Activated naive CD8-positive, alpha-beta T cell treated with anti-CD3 and anti-CD28 coated beads, Interleukin-2, amount 10 ng/mL, durations not matched to agents 7 days and 5 days (primary cell): Measurements from ENCODE around the gene RER1. TPM values are rescaled to one million over a fixed set of nuclear protein-coding genes. Genes with fewer than 3 reads are reported as not detected.

Source experiments
- ATAC-seq: fragments of 150-1000 bp; cut with Tn5 transposase; one replicate; pipeline ENCODE4 v1.10.0; 2021; ENCODE audit warnings: low read depth, moderate library complexity
- POLR2A ChIA-PET: fragments of 350-600 bp; sonication (Branson Sonifier 250); formaldehyde crosslinking; loops from one replicate; lab custom pipeline; 2021; ENCODE audit warnings: antibody characterized with exemption; lab: Charles Lee
- DNase-seq: peaks from one replicate; pipeline ENCODE4 v3.0.0; 2021
- H3K27ac Mint-ChIP-seq: one replicate; pipeline ENCODE4 v1.8.0; 2022; ENCODE audit warnings: mild to moderate bottlenecking, mixed read lengths
- H3K27me3 Mint-ChIP-seq: one replicate; pipeline ENCODE4 v1.8.0; 2022; ENCODE audit warnings: mild to moderate bottlenecking, moderate library complexity, mixed read lengths
- H3K36me3 Mint-ChIP-seq: one replicate; pipeline ENCODE4 v1.8.0; 2021; ENCODE audit warnings: mild to moderate bottlenecking, mixed read lengths
- H3K4me1 Mint-ChIP-seq: one replicate; pipeline ENCODE4 v1.8.0; 2021; ENCODE audit warnings: mixed read lengths
- H3K4me3 Mint-ChIP-seq: one replicate; pipeline ENCODE4 v1.8.0; 2022; ENCODE audit warnings: mild to moderate bottlenecking, moderate library complexity, mixed read lengths
- H3K9me3 Mint-ChIP-seq: one replicate; pipeline ENCODE4 v1.8.0; 2021; ENCODE audit warnings: mixed read lengths
- total RNA-seq, 2 experiments: library from RNA; stranded (reverse); gene quantifications; one replicate each; pipeline ENCODE4 v1.2.3, GENCODE V29; 2021

RER1 gene
- total RNA-seq, 2 experiments from 2014 or later: 140 to 147 TPM

- Mint-ChIP-seq H3K27ac (no peak overlapping the region), H3K4me1 (peaks cover 8% of the 10 kb centered on the region), H3K36me3 (peaks cover 4% of the 10 kb centered on the region), H3K4me3 (no peak overlapping the region), H3K27me3 (no peaks in the 10 kb centered on the region), H3K9me3 (no peaks in the 10 kb centered on the region)
- no peak for ATAC-seq
- DNase-seq: no peak
- POLR2A ChIA-PET: interaction anchor here (0.5 to 1.5 kb wide), 3 partner anchors 9 to 219 kb away, joined by 3 to 4 read pairs (median 3); partner anchors contain the start of genes MORN1 and RER1
These were observed 15.7 kb downstream of the RER1 start for GRCh38 chr1:2407166-2407990.

DNA sequence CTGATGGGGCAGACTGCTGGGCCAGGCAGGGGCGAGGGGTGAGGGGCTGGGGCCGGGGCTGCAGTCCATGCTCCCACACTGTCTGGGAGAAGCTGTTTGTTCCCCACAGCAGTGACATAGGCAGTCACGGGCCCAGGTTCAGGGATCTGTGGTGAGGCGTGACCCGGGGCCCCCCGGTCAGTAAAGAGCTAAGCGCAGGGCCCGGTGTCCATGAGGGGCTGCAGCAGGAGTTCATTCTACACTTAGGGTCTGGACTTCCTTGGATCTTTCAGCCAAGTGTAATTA, 16.3 kb downstream of the RER1 start:
- no peak overlapping the region for H3K4me3 Mint-ChIP-seq
- DNase-seq (no peak), ATAC-seq (no peak)
- H3K9me3 Mint-ChIP-seq: no peaks in the 10 kb centered on the region
- POLR2A ChIA-PET: interaction anchor here (1.2 to 1.5 kb wide), 2 partner anchors 9 to 17 kb away, joined by 3 to 4 read pairs; partner anchors contain the start of genes MORN1 and RER1
- peaks cover 8% of the 10 kb centered on the region for H3K4me1 Mint-ChIP-seq
- H3K27me3 Mint-ChIP-seq: no peaks in the 10 kb centered on the region
- no peak overlapping the region for H3K27ac Mint-ChIP-seq
- peaks cover under 1% of the 10 kb centered on the region for H3K36me3 Mint-ChIP-seq

- Mint-ChIP-seq H3K36me3 (no peaks in the 10 kb centered on the region), H3K27ac (no peak overlapping the region), H3K4me1 (peaks cover 8% of the 10 kb centered on the region), H3K4me3 (no peak overlapping the region), H3K27me3 (no peaks in the 10 kb centered on the region), H3K9me3 (no peaks in the 10 kb centered on the region)
- POLR2A ChIA-PET: interaction anchor here (1.2 kb wide), 1 partner anchor 17 kb away, joined by 4 read pairs; the partner anchor contains the start of genes MORN1 and RER1
- no peak for DNase-seq
- ATAC-seq: no peak
These were observed 16.8 kb downstream of the RER1 start for GRCh38 chr1:2408456-2408855.

GRCh38 chr1:2408859-2409276, 17.2 kb downstream of the RER1 start:
- H3K27ac Mint-ChIP-seq: no peak overlapping the region
- POLR2A ChIA-PET: interaction anchor here (0.8 kb wide), 1 partner anchor 17 kb away, joined by 3 read pairs; the partner anchor contains the start of genes MORN1 and RER1
- peaks cover 9% of the 10 kb centered on the region for H3K4me1 Mint-ChIP-seq
- H3K4me3 Mint-ChIP-seq: no peak overlapping the region
- no peaks in the 10 kb centered on the region for H3K36me3 Mint-ChIP-seq
- no peaks in the 10 kb centered on the region for H3K9me3 Mint-ChIP-seq
- no peak for DNase-seq
- ATAC-seq: no peak
- no peaks in the 10 kb centered on the region for H3K27me3 Mint-ChIP-seq

DNA sequence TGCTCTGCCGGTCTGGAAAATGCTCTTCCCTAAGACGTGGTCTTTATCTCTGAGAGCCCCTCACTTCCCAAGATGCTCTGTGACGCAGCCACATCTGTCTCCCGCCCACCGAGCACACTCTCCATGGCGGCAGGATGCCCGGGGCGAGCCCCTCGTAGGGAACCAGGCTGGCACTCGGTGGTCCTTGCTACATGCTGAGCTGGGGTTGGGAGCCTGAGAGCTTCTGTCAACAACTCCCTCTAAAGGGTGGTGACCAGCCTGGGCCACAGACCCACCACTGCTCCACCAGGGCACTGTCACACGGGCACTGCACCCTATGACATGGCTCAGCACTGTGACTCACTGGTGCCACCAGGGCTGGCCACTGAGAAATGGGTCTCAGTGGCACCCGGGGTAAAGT, 18.1 kb downstream of the RER1 start:
- Mint-ChIP-seq H3K9me3 (no peaks in the 10 kb centered on the region), H3K27me3 (no peaks in the 10 kb centered on the region), H3K4me3 (no peak overlapping the region), H3K36me3 (no peaks in the 10 kb centered on the region), H3K27ac (no peak overlapping the region), H3K4me1 (peaks cover 16% of the 10 kb centered on the region)
- no peak for ATAC-seq
- POLR2A ChIA-PET: interaction anchor here (1.1 to 1.4 kb wide), 2 partner anchors 18 to 137 kb away, joined by 3 to 6 read pairs; partner anchors contain the start of genes MORN1 and RER1
- DNase-seq: no peak

GRCh38 chr1:2411801-2412394, 20.3 kb downstream of the RER1 start:
- peaks cover 26% of the 10 kb centered on the region for H3K4me1 Mint-ChIP-seq
- POLR2A ChIA-PET: interaction anchor here (0.7 to 2.9 kb wide), 6 partner anchors 15 to 224 kb away, joined by 3 to 18 read pairs (median 3); partner anchors contain the start of gene PRXL2B
- no peak for DNase-seq
- H3K36me3 Mint-ChIP-seq: peaks cover 4% of the 10 kb centered on the region
- ATAC-seq: peak; percentile 17
- peak overlapping the region; percentile 90 for H3K27ac Mint-ChIP-seq
- H3K9me3 Mint-ChIP-seq: no peaks in the 10 kb centered on the region
- no peaks in the 10 kb centered on the region for H3K27me3 Mint-ChIP-seq
- peak overlapping the region; percentile 88 for H3K4me3 Mint-ChIP-seq

- ATAC-seq (peak; percentile 75), DNase-seq (peak; percentile 100)
- Mint-ChIP-seq H3K27ac (peak within 1 kb of the TSS; percentile 90), H3K27me3 (no peaks in the 10 kb centered on the region), H3K9me3 (no peaks in the 10 kb centered on the region), H3K4me1 (peaks cover 29% of the 10 kb centered on the region), H3K4me3 (peak within 1 kb of the TSS; percentile 92), H3K36me3 (peaks cover 4% of the 10 kb centered on the region)
- POLR2A ChIA-PET: interaction anchor here (0.8 to 2.9 kb wide), 9 partner anchors 21 to 217 kb away, joined by 3 to 40 read pairs (median 7); partner anchors contain the start of genes FAAP20, MORN1, PANK4 and PRXL2B
These were observed 20.7 kb downstream of the RER1 start, which contains the start of gene PEX10 for GRCh38 chr1:2412395-2412772. Gene PEX10 (minus strand): TSS chr1:2412564. CDS start chr1:2412502, 62 bp downstream.

GRCh38 chr1:2412773-2413494, 21.3 kb downstream of the RER1 start:
- H3K36me3 Mint-ChIP-seq: peaks cover 4% of the 10 kb centered on the region
- DNase-seq (no peak), ATAC-seq (peak; percentile 38)
- no peaks in the 10 kb centered on the region for H3K9me3 Mint-ChIP-seq
- H3K27me3 Mint-ChIP-seq: no peaks in the 10 kb centered on the region
- POLR2A ChIA-PET: interaction anchor here (0.8 to 2.9 kb wide), 10 partner anchors 21 to 218 kb away, joined by 3 to 40 read pairs (median 6); partner anchors contain the start of genes FAAP20, MORN1, PANK4 and PRXL2B
- peaks cover 29% of the 10 kb centered on the region for H3K4me1 Mint-ChIP-seq
- peak overlapping the region; percentile 16 for H3K27ac Mint-ChIP-seq
- peak overlapping the region; percentile 92 for H3K4me3 Mint-ChIP-seq

DNA sequence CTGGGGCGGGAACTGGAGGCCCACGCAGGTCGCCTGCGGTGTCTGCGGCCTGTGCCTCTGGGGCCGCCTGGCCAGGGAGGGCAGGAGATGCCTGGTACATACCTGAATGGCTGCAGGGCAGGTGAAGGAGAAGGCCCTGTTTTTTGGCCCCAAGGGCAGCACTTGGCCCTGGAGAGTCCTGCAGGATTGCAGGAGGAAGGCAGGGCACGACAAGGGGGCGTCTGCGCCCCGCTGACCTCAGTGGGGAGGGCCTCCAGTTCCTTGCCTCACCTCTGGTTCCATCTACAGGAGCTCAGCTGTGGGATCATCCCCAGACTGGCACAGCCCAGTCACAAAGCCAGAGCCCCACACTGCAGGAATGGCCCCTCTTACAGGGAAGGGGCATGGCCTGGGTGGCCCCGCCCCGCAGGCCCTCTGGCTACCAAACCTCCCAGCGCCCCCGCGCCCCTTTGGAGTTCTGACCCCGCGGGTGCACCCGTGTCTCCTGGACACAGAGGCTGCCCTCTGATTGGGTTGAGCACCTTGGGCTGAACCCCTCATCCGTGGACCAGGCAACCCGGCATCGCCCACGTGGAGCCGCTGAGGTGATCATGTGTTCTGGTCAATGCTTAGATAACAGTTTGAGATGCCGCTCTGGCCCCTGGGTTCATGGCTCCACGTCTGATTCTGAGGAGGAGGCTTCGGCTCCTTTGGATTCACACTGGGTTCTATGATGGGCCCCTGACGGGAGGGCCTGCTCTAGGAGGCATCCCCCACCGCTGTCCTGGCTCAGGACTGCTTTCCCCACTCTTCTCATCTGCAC, 22.1 kb downstream of the RER1 start:
- DNase-seq (peak; percentile 65), ATAC-seq (no peak)
- POLR2A ChIA-PET: interaction anchor here (0.6 to 5.0 kb wide), 14 partner anchors 22 to 219 kb away, joined by 3 to 98 read pairs (median 7); partner anchors contain the start of genes FAAP20, MORN1, PANK4 and PRXL2B
- H3K4me1 Mint-ChIP-seq: peaks cover 29% of the 10 kb centered on the region
- H3K4me3 Mint-ChIP-seq: peak overlapping the region; percentile 92
- H3K27me3 Mint-ChIP-seq: no peaks in the 10 kb centered on the region
- H3K9me3 Mint-ChIP-seq: no peaks in the 10 kb centered on the region
- peaks cover 4% of the 10 kb centered on the region for H3K36me3 Mint-ChIP-seq
- H3K27ac Mint-ChIP-seq: peak overlapping the region; percentile 92

GRCh38 chr1:2414297-2414958, 22.8 kb downstream of the RER1 start:
- Mint-ChIP-seq H3K4me1 (peaks cover 29% of the 10 kb centered on the region), H3K27me3 (no peaks in the 10 kb centered on the region), H3K9me3 (no peaks in the 10 kb centered on the region), H3K36me3 (peaks cover 4% of the 10 kb centered on the region), H3K4me3 (peak overlapping the region; percentile 92), H3K27ac (peak overlapping the region; percentile 92)
- ATAC-seq (peak; percentile 23), DNase-seq (peak; percentile 87)
- POLR2A ChIA-PET: interaction anchor here (1.3 to 5.0 kb wide), 6 partner anchors 23 to 374 kb away, joined by 5 to 98 read pairs (median 22); partner anchors contain the start of genes MORN1, PANK4, PRXL2B and RER1

GRCh38 chr1:2415337-2415736, 23.7 kb downstream of the RER1 start:
- H3K4me3 Mint-ChIP-seq: peak overlapping the region; percentile 92
- no peaks in the 10 kb centered on the region for H3K27me3 Mint-ChIP-seq
- POLR2A ChIA-PET: interaction anchor here (0.7 to 5.0 kb wide), 13 partner anchors 10 to 374 kb away, joined by 3 to 98 read pairs (median 5); partner anchors contain the start of genes FAAP20, MORN1, PANK4 and PRXL2B
- H3K27ac Mint-ChIP-seq: peak overlapping the region; percentile 92
- no peaks in the 10 kb centered on the region for H3K9me3 Mint-ChIP-seq
- H3K4me1 Mint-ChIP-seq: peaks cover 29% of the 10 kb centered on the region
- DNase-seq: peak; percentile 60
- ATAC-seq: no peak
- peaks cover 4% of the 10 kb centered on the region for H3K36me3 Mint-ChIP-seq
